Ishikawa (cell line): ENCODE results near the gene MFGE8.

Experiments used
- MAX ChIP-seq: IDR thresholded peaks from 2 replicates; pipeline ENCODE4 v1.6.1; 2012
- REST ChIP-seq: IDR thresholded peaks from 2 replicates; pipeline ENCODE4 v1.6.1; 2012; ENCODE audit warnings: low read depth, mild to moderate bottlenecking

GRCh38 chr15:88915354-88915753 is 2.2 kb upstream of the MFGE8 start:
- TF ChIP-seq REST (no peak), MAX (no peak)
